Astrocyte of the hippocampus (primary cell): ENCODE measurements around the gene CMC2.

Experiments
- DNase-seq: peaks from one replicate; pipeline ENCODE4 v3.0.0; 2011; ENCODE audit warnings: low read depth, low spot score

Gene CMC2

DNA sequence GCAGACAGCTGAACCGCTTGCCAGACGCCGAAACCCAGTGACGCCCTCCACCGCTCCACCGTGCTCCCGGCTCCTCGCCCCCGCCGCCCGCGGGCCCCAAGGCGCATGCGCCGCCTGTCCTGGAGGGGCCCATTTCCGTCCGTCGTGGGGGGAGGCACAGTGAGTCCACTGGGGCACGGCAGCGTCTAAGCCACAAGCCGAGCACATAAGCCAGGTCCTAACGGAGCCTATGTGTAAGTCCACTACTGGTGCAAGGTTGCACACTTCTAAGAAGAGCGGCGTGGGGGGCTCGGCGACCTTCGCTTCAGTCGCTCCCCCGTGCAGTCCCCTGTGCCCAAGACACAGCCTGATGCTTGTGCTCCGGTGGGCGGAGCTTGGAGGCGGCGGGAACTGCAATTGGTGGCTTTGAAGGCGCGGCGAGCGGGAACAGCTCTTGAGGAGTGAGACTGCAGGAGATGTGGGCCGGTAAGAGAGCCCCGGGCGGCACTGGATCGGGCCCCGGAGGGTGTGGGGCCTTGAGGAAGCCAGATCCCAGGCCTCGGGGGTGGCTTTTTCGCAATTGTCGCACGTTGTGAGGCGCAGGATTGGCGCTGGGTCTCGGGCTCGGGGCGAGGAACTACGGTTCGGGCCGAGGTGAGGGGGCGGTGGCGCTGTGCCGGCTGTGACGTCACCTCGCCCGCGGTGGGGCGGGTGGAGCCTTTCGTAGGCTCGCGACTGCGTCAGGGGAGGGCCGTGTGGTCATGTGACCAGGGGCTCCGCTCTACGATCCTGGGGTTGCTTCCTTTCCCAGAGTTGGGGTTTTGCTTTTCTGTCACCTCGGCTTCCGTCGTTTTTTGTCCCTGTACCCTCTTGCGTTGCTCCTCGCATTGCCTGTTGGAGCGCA lies at the start of gene CMC2, which contains the start of gene CENPN:
Gene CMC2, minus strand, starts transcription at position 73 of the 883 bp plus-strand sequence. CDS start 9,491 bp downstream, outside the sequence.
Gene CENPN, plus strand, starts transcription at position 402 of the 883 bp plus-strand sequence. CDS start 4,726 bp downstream, outside the sequence.
- DNase-seq: peak; percentile 100

DNA sequence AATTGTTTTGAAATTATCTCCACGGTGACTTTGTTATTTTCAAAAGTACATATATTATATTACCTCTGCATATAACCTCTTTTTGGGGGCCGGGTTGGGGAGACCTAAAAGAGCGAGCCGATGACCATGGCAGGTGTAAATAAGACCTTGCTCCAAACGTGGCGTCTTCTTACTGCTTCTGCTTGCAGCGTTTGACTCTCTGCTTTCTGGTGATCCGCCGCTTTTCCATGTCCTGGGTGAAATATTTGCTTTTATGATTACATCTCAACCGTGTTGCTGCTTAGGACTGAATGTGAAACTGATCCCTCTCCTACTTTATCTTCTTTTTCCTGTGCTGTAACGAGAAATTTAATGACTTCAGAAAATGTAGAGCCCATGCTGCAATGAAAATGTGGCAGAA lies 47.1 kb upstream of the CMC2 start:
- DNase-seq: no peak

DNA sequence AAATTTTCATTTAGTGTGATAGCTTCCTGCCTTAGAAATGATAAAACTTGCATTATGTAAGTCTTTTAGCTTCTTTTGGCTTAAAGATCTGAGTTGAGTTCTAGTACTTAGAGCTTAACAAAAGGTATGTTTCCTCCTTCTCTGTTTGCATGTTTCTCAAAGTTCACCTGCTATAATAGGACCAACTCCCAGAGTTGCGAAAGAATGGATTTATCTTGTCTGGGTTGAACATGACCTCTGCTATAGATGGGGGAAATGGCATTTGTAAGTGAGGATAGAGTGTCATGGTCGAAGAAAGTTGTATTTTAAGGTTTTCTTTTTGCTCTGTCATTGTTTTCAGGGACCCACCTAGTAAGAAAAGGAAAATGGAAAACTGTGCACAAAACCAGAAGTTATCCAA lies 36.1 kb upstream of the CMC2 start:
- no peak for DNase-seq

DNA sequence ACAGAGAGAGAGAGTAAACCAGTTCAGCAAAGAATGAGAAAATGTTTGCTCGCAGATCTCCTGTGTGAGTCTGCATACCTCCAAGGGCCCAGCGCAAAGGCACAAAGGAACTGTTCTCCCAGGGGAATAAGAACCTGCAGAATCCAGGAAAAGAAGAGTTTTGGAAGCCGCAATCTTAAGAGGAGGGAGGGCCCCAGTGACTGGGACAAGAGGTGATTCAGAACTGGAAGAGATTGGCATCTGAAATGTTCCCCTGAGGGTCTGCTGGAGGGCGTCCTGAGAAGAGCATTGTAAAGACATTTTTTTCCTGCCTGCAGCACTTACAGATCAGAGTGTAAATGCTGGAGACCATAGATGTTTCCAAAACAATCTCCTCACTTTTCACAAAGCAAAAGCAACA lies 35.0 kb upstream of the CMC2 start:
- DNase-seq: peak; percentile 10

DNA sequence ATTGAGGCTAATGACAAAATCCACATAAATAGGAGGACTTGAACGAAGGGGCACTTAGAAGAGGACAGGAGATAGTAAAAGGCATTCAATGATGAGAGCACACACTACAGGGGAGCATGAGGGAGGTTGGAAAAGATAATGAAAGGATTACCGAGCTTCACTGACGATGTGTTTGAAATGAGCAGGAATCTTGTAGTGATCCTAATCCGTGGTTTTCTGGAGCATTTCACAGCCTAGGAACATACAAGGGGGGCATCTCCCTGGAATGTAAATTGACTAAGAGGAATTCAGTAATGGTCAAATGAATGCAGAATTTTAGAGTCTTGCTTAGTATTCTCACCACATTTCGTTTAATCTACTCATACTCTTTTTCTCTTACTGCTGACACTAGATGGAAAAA lies 34.2 kb upstream of the CMC2 start:
- peak; percentile 79 for DNase-seq

DNA sequence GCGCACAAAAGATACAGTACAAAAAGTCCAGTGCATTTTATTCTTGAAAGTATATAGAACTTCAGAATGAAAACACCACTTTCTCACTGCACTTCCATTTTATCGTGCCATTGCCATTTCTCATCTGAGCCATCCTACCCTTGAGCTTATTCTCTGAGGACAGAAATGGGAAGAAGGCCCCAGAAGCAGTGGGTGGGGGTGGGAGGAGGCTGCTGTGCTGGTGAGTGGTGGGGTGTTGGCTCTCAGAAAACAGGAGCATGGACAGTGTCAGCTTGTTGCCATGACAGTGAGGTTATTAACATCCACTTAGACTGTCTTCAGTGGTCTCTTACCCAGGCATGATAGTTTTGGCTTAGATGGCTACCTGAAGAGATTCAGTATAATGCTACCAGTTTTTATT lies 33.4 kb upstream of the CMC2 start:
- DNase-seq: no peak

DNA sequence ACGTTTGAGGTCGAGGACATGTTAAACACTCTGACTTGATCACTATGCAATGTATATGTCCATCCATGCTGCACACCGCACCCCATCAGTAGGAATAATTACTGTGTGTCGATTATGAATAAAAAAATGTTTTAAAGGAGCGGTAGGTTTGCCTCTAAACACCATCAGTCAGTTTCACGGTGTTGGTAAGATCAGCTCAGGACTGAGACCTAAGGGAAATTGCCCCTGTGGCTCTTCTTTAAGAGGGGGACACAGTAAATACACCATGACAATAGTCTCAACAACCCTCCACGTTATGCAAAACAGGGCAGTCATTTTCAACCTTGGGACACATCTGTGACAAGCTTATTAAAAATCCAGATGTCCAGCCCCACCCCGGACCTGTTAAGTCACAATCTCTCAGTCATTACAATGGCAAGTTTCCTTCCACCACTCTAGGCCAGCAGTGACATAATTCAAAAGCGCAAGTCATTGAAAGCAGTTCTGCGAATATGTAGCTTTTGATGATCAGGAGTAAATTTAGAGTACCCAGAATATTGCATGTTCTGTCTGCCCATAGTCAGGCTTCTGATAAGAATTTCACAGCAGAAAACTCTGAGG lies 30.2 kb upstream of the CMC2 start:
- peak; percentile 3 for DNase-seq

DNA sequence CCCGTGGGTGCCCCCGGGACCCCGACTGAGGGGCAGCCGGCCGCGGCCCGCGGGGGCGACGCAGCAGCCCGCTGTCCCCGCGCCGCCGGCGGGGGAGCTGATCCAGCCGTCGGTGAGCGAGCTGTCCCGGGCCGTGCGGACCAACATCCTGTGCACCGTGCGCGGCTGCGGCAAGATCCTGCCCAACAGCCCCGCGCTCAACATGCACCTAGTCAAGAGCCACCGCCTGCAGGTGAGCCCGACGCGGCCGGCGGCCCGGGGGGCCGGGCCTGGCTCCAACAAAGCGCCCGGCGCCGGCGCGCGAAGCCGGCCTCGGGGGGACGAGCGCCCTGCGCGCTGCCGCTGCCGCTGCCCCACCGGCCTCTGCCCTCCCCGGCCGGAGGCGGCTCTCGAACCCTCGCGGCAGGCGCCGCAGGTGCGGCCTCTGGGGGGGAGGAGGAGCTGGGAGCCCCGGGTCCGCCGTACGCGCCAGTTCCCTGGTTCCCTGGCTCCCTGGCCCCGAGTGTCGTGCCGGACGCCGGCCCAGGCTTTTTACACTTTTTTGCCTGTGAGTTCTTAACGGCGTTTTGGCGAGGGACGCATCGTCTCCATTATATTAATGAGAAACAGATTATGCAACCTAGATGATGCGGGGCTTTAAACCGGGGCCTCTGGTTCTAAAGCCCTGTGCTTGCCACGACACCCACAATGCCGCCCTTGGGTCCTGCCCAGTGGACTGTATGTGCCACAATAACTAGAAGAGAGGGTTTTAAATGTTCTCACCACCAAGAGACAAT lies 29.5 kb upstream of the CMC2 start:
- peak; percentile 72 for DNase-seq

DNA sequence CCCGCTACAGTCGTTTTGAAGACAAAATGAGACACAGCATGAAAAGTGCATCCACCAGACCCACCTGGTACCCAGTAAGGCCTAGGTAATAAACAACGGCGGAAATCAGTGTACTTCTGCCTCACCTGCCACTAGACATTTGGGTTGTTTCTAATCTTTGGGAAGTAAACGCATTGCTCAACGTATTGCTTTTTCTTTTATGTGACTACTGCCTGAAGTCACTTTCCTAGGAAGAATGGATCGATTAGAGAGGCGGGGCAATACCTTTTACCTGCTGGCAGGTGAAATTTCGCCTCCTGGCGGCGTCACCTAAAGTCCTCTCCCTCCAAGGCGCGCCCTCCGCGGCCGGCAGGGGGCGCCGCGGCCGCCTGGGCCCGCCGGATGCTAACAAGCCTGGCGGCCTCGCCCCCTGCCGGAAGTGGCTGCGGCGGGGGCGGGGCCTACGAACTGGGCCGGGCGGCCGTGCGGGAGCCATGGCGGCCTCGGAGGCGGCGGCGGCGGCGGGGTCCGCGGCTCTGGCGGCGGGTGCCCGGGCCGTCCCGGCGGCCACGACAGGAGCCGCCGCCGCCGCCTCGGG lies 28.8 kb upstream of the CMC2 start, which contains the start of gene ATMIN:
Gene ATMIN, plus strand, starts transcription at position 445 of the 577 bp plus-strand sequence. Its CDS starts 29 bp downstream, at position 474.
- peak; percentile 96 for DNase-seq

DNA sequence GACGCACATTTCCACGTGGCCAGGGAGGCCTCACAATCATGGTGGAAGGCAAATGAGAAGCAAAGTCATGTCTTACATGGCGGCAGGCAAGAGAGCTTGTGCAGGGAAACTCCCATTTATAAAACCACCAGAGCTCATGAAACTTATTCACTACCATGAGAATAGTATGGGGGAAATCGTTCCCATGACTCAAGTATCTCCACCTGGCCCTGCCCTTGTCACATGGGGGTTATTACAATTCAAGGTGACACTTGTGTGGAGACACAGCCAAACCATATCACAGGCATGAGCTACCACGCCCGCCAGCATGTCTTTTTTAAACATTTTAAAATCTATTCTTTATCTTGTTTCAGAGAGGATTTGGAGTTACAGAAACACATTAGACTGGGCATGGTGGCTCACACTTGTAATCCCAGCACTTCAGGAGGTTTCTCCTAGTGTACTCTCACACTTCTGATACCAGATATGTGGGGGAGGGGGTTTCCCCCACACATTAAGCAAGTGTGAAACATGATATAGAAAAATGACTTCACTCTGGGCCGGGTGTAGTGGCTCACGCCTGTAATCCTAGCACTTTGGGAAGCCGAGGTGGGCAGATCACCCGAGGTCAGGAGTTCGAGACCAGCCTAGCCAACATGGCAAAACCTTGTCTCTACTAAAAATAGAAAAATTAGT lies 23.4 kb upstream of the CMC2 start:
- no peak for DNase-seq

DNA sequence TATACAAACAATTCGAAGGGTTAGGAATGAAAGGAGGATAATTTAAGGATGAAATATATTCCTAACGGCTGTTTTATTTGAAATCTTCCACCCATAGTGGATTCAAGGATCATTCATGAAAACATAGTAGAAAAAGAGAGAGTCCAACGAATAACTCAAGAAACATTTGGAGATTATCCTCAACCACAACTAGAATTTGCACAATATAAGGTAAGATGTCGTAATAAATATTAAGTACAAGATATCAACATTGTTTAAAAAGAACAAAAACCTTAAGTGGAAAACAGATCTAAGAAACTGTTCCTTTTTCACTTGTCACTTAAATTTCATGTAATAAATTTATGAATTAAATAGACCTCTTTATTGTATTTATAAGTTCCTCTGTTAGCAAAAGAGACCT lies 19.7 kb upstream of the CMC2 start:
- DNase-seq: no peak

DNA sequence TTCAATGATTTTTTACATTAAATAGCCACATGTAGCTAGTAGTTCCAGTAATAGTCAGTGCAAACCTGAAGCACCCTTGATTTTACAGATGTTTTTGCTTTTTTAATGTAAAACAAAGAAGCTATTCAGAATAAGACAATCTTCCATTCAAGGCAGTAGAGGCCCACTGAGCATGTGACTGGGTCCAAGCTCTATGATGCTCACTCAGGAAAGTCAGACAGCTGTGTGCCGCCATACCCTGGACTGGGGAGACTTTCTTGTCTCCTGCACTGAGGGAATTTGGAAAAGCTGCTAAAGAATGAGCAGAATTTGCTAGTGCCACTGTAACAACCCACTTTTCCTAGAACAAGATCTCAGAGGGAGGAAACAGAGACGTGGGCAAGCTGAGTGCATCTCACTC lies 11.8 kb upstream of the CMC2 start:
- no peak for DNase-seq

DNA sequence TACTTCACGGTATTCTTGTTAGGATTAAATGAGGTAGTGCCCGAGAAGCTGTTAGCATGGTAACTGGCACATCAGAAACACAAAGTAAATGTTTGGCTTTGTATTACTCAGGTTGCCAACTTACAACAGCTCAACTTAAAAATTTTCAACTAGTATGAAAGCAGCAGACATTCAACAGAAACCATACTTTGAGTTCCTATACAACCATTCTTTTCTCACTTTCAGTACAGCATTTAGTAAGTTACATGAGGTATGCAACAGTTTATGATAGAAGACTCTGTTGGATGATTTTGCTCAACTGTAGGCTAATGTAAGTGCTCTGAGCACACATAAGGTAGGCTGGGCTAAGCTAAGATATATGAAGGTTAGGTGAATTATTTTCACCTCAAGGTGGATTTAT lies 8.0 kb upstream of the CMC2 start:
- no peak for DNase-seq

DNA sequence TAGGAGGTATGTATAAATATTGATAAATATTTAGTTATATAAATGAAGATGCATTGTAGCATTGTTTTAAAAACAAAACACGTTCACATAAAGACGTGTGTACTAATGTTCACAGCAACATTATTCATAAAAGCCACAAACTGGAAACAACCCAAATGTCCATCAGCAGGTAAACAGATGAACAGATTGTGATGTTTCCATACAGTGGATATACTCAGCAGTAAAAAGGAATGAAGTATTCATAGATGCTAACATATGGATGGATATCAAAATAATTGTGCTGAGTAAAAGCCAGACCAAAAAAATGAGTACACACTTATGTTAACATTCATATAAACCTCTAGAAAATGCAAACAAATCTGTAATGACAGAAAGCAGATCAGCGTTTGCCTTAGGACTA lies 6.3 kb upstream of the CMC2 start:
- no peak for DNase-seq

DNA sequence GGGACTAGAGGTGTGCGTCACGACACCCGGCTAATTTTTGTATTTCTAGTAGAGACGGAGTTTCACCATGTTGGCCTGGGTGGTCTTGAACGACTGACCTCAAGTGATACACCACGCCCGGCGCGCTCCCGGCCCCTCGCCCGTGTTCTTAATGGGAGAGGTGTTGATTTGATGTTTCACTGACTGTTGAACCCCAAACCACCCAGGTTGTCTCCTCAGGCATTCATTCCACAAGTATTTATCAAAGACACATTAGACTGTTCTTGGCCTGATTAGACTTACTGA lies 1.8 kb upstream of the CMC2 start:
- DNase-seq: no peak

DNA sequence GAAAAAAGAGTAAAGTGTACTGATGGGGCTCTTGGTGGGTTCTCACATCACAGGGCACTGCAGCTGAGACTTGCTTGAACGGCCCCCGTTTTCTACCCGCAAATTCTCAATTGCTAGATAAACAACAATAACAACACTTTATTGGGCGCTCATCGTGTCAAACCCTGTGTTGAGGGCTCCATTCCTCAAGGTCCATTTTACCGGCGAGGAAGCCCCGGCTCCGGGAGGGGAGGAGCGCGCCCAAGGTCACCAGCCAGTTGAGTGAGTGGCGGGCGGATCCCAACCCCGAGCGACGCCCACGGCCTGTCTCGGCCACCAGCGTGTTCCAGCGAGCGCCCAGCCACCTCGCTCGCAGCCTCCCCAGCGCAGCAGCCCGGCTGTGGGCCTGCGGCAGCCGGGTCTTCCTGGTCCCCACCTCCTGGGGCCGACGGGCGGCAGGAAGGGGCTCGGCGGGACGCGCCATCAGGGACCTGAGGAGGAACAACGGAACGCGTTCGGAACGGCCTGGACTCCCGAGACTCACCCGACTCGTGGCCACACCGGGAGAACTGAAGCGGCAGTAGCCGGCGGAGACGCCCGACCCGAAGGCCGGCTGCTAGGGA lies 373 bp downstream of the CMC2 start:
- DNase-seq: no peak

DNA sequence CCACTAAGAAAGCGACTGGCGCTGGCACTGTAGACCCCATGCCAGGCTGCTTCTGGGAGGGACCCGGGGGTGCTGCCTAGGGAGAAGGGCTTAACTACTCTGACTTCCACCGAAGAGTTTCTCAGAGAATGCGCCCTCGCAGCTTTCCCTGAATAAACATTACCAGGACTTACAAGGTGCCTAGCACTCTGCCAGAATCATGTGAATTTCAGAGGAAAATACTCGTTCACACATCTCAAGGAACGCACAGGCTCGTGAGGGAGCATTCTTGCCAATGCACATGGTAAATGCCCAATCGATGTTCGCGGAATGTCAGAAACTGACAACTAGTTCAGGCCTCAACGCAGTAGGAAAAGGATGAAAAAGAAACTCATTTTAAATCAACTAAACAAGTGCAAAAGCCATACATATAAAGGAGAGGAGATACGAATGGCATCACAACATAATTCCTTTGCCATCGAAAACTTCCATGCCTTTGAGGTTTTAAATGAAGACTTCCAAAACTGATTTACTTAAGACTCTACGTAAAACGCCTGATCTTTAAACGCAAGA lies 999 bp downstream of the CMC2 start:
- DNase-seq: peak; percentile 27

DNA sequence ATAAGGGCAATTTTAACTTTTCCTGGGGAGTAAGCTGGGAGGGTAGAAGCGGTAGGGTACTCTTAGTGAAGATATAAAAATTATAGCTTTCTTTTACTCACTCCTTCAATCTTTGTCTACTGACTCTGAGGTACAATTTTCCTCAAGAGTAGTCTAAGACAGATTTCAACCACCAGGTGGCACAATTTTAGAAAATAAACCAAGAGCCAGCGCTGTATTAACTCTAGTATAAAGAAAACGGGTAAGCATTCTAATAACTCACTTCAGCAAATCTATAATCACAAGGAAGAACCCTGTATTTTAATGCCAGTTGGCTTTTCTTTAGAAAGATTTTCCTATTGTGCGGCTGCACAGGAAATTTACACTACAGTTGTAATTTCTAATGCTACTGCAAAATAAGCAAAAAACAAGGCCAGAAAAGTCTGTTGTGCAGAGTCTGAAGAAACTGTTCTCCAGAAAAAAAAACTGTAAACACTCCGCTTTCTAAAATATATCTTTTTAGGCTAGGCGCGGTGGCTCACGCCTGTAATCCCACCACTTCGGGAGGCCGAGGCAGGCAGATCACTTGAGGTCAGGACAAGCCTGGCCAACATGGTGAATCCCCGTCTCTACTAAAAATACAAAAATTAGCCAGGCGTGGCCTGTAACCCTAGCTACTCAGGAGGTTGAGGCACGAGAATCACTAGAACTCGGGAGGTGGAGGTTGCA lies 1.9 kb downstream of the CMC2 start:
- peak; percentile 74 for DNase-seq

DNA sequence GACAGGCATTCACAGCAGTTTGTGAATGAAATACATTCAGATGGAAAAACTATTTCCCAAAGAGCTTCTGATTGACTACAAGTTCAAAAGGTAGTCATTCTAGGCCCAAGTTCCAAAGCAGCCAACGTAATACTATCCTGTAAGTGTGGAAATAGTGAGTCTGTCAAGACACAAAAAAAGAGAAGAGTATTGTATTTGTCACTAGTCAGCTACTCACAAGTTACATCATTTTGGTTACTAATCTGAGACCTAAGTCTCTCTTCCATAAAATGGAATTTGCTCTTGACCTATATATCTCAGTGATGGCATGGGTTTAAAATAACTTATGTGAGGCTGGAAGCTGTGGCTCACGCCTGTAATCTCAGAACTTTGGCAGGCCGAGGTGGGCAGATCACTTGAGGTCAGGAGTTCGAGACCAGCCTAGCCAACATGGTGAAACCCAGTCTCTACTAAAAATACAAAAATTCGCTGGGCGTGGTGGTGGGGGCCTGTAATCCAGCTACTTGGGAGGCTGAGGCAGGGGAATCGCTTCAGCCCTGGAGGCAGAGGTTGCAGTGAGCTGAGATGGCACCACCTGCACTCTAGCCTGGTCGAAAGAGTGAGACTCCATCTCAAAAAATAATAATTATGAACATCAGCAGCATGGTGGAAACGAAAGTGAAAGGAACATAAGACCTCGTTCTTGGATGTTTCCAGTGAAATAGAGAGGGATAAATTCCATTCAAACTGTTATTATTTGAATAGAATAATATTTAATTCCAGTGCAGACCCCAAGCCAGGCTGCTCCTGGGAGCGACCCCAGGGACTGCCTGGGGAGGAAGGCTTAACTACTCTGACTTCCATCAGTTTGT lies 2.9 kb downstream of the CMC2 start:
- no peak for DNase-seq
